ENCODE results near the gene LPO. TPM values are rescaled to one million over a fixed set of nuclear protein-coding genes. Genes with fewer than 3 reads are reported as not detected.

The LPO gene
- total RNA-seq, 1 donor from 2014 or later: not detected

- H3K36me3 Mint-ChIP-seq (ENCODE audit: unreplicated experiment): no peaks in the 10 kb centered on the region
- no peak for TF ChIP-seq CTCF (IDR thresholded peaks at IDR 0.05; ENCODE audit: partially characterized antibody, unreplicated experiment)
- H3K4me1 Mint-ChIP-seq (ENCODE audit: low read depth, unreplicated experiment): peaks cover 2% of the 10 kb centered on the region
- no peak overlapping the region for H3K27ac Mint-ChIP-seq (ENCODE audit: unreplicated experiment)
- no peak overlapping the region for H3K4me3 Mint-ChIP-seq (ENCODE audit: unreplicated experiment)
- H3K9me3 Mint-ChIP-seq (ENCODE audit: unreplicated experiment): peaks cover 2% of the 10 kb centered on the region
- H3K27me3 Mint-ChIP-seq (ENCODE audit: unreplicated experiment): peaks cover 9% of the 10 kb centered on the region
- no peak for DNase-seq
Measured at GRCh38 chr17:58278661-58279015, 40.3 kb downstream of the LPO start.

- no peak for DNase-seq
- Mint-ChIP-seq H3K27ac (ENCODE audit: unreplicated experiment) (no peak overlapping the region), H3K9me3 (ENCODE audit: unreplicated experiment) (peaks cover 2% of the 10 kb centered on the region), H3K4me3 (ENCODE audit: unreplicated experiment) (no peak overlapping the region), H3K4me1 (ENCODE audit: low read depth, unreplicated experiment) (peaks cover 2% of the 10 kb centered on the region), H3K36me3 (ENCODE audit: unreplicated experiment) (no peaks in the 10 kb centered on the region), H3K27me3 (ENCODE audit: unreplicated experiment) (peaks cover 11% of the 10 kb centered on the region)
- no peak for TF ChIP-seq CTCF (IDR thresholded peaks at IDR 0.05; ENCODE audit: partially characterized antibody, unreplicated experiment)
Measured at GRCh38 chr17:58279016-58279711, 40.8 kb downstream of the LPO start.

DNA sequence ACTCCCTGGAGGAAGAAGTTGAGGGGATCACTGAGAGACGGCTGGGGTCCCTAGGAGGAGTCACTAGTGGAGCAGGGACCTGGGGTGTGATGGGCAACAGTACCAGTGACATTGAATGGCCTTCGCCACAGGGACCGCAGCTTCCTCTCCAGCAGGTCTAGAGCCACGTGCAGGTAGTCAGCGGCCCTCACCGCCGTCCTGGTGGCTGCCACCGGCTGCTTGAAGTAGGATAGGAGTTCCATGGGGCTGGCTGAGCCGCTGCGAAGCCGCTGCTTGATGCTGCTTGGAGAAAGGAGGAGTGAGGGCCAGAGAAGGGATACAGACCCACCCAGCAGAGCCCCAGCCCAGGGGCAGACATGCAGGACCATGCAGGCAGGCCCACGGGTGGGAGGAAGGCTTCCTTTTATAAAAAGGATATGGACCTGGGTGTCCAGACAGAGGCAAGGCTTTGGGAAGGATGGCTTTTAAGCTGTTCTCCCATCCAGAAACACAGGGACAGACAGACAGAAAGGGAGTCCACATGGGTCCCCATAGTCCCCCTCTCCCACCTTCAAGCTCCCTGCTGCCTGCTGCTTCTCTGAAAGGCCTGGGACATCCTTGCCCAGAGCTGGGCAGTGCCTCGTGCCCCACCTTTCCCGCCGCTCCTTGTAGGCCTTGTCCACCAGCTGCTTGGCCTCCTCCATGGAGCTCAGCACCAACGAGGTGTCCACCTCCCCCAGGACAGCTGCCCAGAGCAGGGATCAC lies 41.5 kb downstream of the LPO start:
- H3K27me3 Mint-ChIP-seq (ENCODE audit: unreplicated experiment): peaks cover 11% of the 10 kb centered on the region
- no peak overlapping the region for H3K27ac Mint-ChIP-seq (ENCODE audit: unreplicated experiment)
- H3K4me3 Mint-ChIP-seq (ENCODE audit: unreplicated experiment): no peak overlapping the region
- no peak for TF ChIP-seq CTCF (IDR thresholded peaks at IDR 0.05; ENCODE audit: partially characterized antibody, unreplicated experiment)
- no peak for DNase-seq
- no peaks in the 10 kb centered on the region for H3K36me3 Mint-ChIP-seq (ENCODE audit: unreplicated experiment)
- H3K9me3 Mint-ChIP-seq (ENCODE audit: unreplicated experiment): peaks cover 2% of the 10 kb centered on the region
- peaks cover 4% of the 10 kb centered on the region for H3K4me1 Mint-ChIP-seq (ENCODE audit: low read depth, unreplicated experiment)

GRCh38 chr17:58280480-58281217 lies 42.3 kb downstream of the LPO start, which contains the start of gene MPO:
Gene MPO, minus strand, starts transcription at chr17:58280935. Its CDS starts 177 bp downstream, at chr17:58280758.
- H3K4me3 Mint-ChIP-seq (ENCODE audit: unreplicated experiment): no peak within 1 kb of the TSS
- H3K27me3 Mint-ChIP-seq (ENCODE audit: unreplicated experiment): peaks cover 11% of the 10 kb centered on the region
- TF ChIP-seq CTCF (IDR thresholded peaks at IDR 0.05; ENCODE audit: partially characterized antibody, unreplicated experiment): no peak
- H3K27ac Mint-ChIP-seq (ENCODE audit: unreplicated experiment): no peak within 1 kb of the TSS
- no peaks in the 10 kb centered on the region for H3K36me3 Mint-ChIP-seq (ENCODE audit: unreplicated experiment)
- H3K4me1 Mint-ChIP-seq (ENCODE audit: low read depth, unreplicated experiment): peaks cover 4% of the 10 kb centered on the region
- DNase-seq: no peak
- peaks cover 2% of the 10 kb centered on the region for H3K9me3 Mint-ChIP-seq (ENCODE audit: unreplicated experiment)
